HEK293T (cell line): ENCODE results near the gene SLC15A1.

ENCODE experiments used
- FOXM1 ChIP-seq: fragments of 450-650 bp; IDR thresholded peaks from 2 replicates; pipeline ENCODE4 v1.6.1; 2017; ENCODE audit warnings: mild to moderate bottlenecking, borderline replicate concordance
- HDGF ChIP-seq: fragments of 450-650 bp; IDR thresholded peaks from 2 replicates; pipeline ENCODE4 v1.6.1; 2017; ENCODE audit warnings: antibody characterized with exemption, borderline replicate concordance
- SP1 ChIP-seq: fragments of 450-650 bp; IDR thresholded peaks from 2 replicates; pipeline ENCODE4 v1.6.1; 2017
- TARDBP ChIP-seq: fragments of 450-650 bp; IDR thresholded peaks from 2 replicates; pipeline ENCODE4 v1.6.1; 2016

DNA sequence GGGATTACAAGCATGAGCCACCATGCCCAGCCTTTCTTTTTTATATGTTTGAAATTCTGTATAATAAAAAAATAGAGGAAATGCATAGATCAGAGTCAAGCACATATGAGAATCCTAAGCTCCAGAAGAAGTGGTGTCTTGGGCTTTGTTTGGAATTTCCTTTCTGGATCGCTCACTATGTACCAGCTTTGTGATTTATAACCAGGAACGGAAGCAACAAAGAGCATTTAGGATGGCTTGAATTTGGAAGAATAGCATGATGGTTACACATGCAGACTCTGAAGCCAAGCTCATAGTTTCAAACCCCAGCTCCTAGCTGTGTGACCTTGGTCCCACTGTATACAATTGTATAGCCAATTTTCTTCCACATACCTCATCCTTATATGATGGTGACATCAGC is 28.0 kb upstream of the SLC15A1 start:
- no peak for TF ChIP-seq FOXM1
- no peak for TF ChIP-seq SP1
- TF ChIP-seq HDGF: no peak
- TF ChIP-seq TARDBP: no peak
